OCI-M2 (cell line): ENCODE data around the gene PLD6.

Experiments used
- DNase-seq: peaks from one replicate; lab custom pipeline; 2025; ENCODE audit not compliant: unreplicated experiment; lab: John Stamatoyannopoulos, UW

Gene PLD6

GRCh38 chr17:17157041-17157440, 49.1 kb downstream of the PLD6 start:
- DNase-seq: no peak

GRCh38 chr17:17156511-17156910, 49.6 kb downstream of the PLD6 start:
- no peak for DNase-seq

GRCh38 chr17:17156107-17156506, 50.0 kb downstream of the PLD6 start:
- no peak for DNase-seq

- no peak for DNase-seq
Observed at GRCh38 chr17:17155568-17155967, 50.6 kb downstream of the PLD6 start.

- no peak for DNase-seq
Observed at GRCh38 chr17:17154981-17155380, 51.2 kb downstream of the PLD6 start.

- DNase-seq: no peak
Observed at GRCh38 chr17:17154556-17154955, 51.6 kb downstream of the PLD6 start.

GRCh38 chr17:17153709-17154108, 52.4 kb downstream of the PLD6 start:
- no peak for DNase-seq

GRCh38 chr17:17153071-17153470, 53.1 kb downstream of the PLD6 start:
- no peak for DNase-seq

GRCh38 chr17:17152385-17152784, 53.7 kb downstream of the PLD6 start:
- no peak for DNase-seq

- no peak for DNase-seq
Observed at GRCh38 chr17:17151962-17152361, 54.2 kb downstream of the PLD6 start.

- no peak for DNase-seq
Observed at GRCh38 chr17:17151541-17151940, 54.6 kb downstream of the PLD6 start.

- DNase-seq: no peak
Observed at GRCh38 chr17:17151055-17151454, 55.1 kb downstream of the PLD6 start.
